Embryonic facial prominence (tissue), 1 donor: ENCODE results near the gene GBP2.

ENCODE experiments used
- DNase-seq: peaks from one replicate; pipeline ENCODE4 v3.0.0-alpha.2; 2016; ENCODE audit errors: extremely low spot score

GBP2 gene

GRCh38 chr1:89065079-89065868, 60.6 kb downstream of the GBP2 start, which contains the start of gene GBP1:
Gene GBP1, minus strand, starts transcription at chr1:89065208. Its CDS starts 1,974 bp downstream, at chr1:89063234.
- DNase-seq, result no peak

- no peak for DNase-seq
Observed at GRCh38 chr1:89064632-89065031, 61.3 kb downstream of the GBP2 start.

- DNase-seq, result no peak
Observed at GRCh38 chr1:89063094-89063493, 62.8 kb downstream of the GBP2 start.

- no peak for DNase-seq
Observed at GRCh38 chr1:89060091-89060490, 65.8 kb downstream of the GBP2 start.
